Smooth muscle cell of the brain vasculature (primary cell): ENCODE measurements around the gene RAPGEF1.

Source experiments
- DNase-seq: peaks from one replicate; pipeline ENCODE4 v3.0.0-alpha.2; 2012; ENCODE audit warnings: low read depth, low spot score

Gene RAPGEF1

GRCh38 chr9:131585375-131585774 lies 154.5 kb downstream of the RAPGEF1 start:
- no peak for DNase-seq

- DNase-seq, result no peak
These were observed 155.0 kb downstream of the RAPGEF1 start for GRCh38 chr9:131584858-131585257.

GRCh38 chr9:131583836-131584555 lies 155.9 kb downstream of the RAPGEF1 start:
- no peak for DNase-seq

- no peak for DNase-seq
These were observed 156.6 kb downstream of the RAPGEF1 start for GRCh38 chr9:131583337-131583645.

GRCh38 chr9:131582466-131583336 lies 157.2 kb downstream of the RAPGEF1 start:
- DNase-seq, result no peak

- DNase-seq, result no peak
These were observed 157.8 kb downstream of the RAPGEF1 start for GRCh38 chr9:131582056-131582455.

- DNase-seq, result no peak
These were observed 159.5 kb downstream of the RAPGEF1 start for GRCh38 chr9:131580358-131580757.

- DNase-seq, result no peak
These were observed 160.1 kb downstream of the RAPGEF1 start for GRCh38 chr9:131579789-131580211.

GRCh38 chr9:131578731-131579504 lies 161.0 kb downstream of the RAPGEF1 start:
- no peak for DNase-seq

- DNase-seq, result peak; percentile 13
These were observed 161.9 kb downstream of the RAPGEF1 start for GRCh38 chr9:131578021-131578420.

- no peak for DNase-seq
These were observed 162.6 kb downstream of the RAPGEF1 start for GRCh38 chr9:131577005-131578000.

- no peak for DNase-seq
These were observed 163.7 kb downstream of the RAPGEF1 start for GRCh38 chr9:131575946-131576853.

- no peak for DNase-seq
These were observed 164.9 kb downstream of the RAPGEF1 start for GRCh38 chr9:131574730-131575640.

- DNase-seq, result no peak
These were observed 172.0 kb downstream of the RAPGEF1 start for GRCh38 chr9:131567910-131568309.

- no peak for DNase-seq
These were observed 173.7 kb downstream of the RAPGEF1 start for GRCh38 chr9:131566158-131566557.

- DNase-seq, result no peak
These were observed 174.5 kb downstream of the RAPGEF1 start for GRCh38 chr9:131565369-131565768.

- DNase-seq, result no peak
These were observed 177.6 kb downstream of the RAPGEF1 start for GRCh38 chr9:131562032-131562959.
